NCI-H82 treated with DMSO at 0.1 percent for 48 hours (cell line): ENCODE results near the gene NCS1.

Experiments used
- DNase-seq: peaks from one replicate; lab custom pipeline; 2025; ENCODE audit not compliant: unreplicated experiment; lab: John Stamatoyannopoulos, UW

Gene NCS1

GRCh38 chr9:130172161-130172857, at the start of gene NCS1:
Gene NCS1, plus strand, starts transcription at chr9:130172404. Its CDS starts 260 bp downstream, at chr9:130172664.
- no peak for DNase-seq

GRCh38 chr9:130122456-130122855, 49.7 kb upstream of the NCS1 start:
- no peak for DNase-seq

GRCh38 chr9:130124085-130124860, 47.9 kb upstream of the NCS1 start:
- no peak for DNase-seq

- DNase-seq: no peak
These were observed 45.3 kb upstream of the NCS1 start for GRCh38 chr9:130126721-130127433.

GRCh38 chr9:130128251-130128650, 44.0 kb upstream of the NCS1 start:
- no peak for DNase-seq

GRCh38 chr9:130128733-130129431, 43.3 kb upstream of the NCS1 start:
- no peak for DNase-seq

- no peak for DNase-seq
These were observed 42.7 kb upstream of the NCS1 start for GRCh38 chr9:130129432-130130061.

- no peak for DNase-seq
These were observed 39.5 kb upstream of the NCS1 start for GRCh38 chr9:130132746-130133145.

- no peak for DNase-seq
These were observed 35.0 kb upstream of the NCS1 start for GRCh38 chr9:130137081-130137640.

- DNase-seq: no peak
These were observed 34.5 kb upstream of the NCS1 start for GRCh38 chr9:130137641-130138081.

GRCh38 chr9:130138171-130138653, 34.0 kb upstream of the NCS1 start:
- no peak for DNase-seq

GRCh38 chr9:130138791-130139190, 33.4 kb upstream of the NCS1 start:
- DNase-seq: no peak

GRCh38 chr9:130139251-130139650, 33.0 kb upstream of the NCS1 start:
- no peak for DNase-seq

- DNase-seq: no peak
These were observed 31.5 kb upstream of the NCS1 start for GRCh38 chr9:130140706-130141105.

- no peak for DNase-seq
These were observed 30.1 kb upstream of the NCS1 start for GRCh38 chr9:130142056-130142455.

GRCh38 chr9:130142641-130143040, 29.6 kb upstream of the NCS1 start:
- no peak for DNase-seq

- DNase-seq: no peak
These were observed 28.8 kb upstream of the NCS1 start for GRCh38 chr9:130143279-130143893.

GRCh38 chr9:130143958-130144366, 28.2 kb upstream of the NCS1 start:
- no peak for DNase-seq

GRCh38 chr9:130144703-130145102, 27.5 kb upstream of the NCS1 start:
- DNase-seq: no peak

GRCh38 chr9:130145658-130146057, 26.5 kb upstream of the NCS1 start:
- DNase-seq: no peak
